Activated CD4-positive, alpha-beta T cell treated with anti-CD3 and anti-CD28 coated beads, Interleukin-2, amount 50 U/mL, for 1 hour (primary cell): ENCODE measurements around the gene SLC26A2.
"Not testable (repeated sequence)": the region's sequence is repeated elsewhere in the genome, so short reads cannot be mapped to it uniquely, and the experiment has no call there.

Source experiments
- DNase-seq: peaks from one replicate; pipeline ENCODE4 v3.0.0-alpha.2; 2020

Gene SLC26A2

GRCh38 chr5:149937610-149938009 is 22.9 kb upstream of the SLC26A2 start:
- no peak for DNase-seq

- DNase-seq: no peak
Observed at GRCh38 chr5:149938279-149938678, 22.3 kb upstream of the SLC26A2 start.

GRCh38 chr5:149938791-149939358 is 21.7 kb upstream of the SLC26A2 start:
- DNase-seq: no peak

- no peak for DNase-seq
Observed at GRCh38 chr5:149939546-149939945, 21.0 kb upstream of the SLC26A2 start.

GRCh38 chr5:149940077-149940574 is 20.4 kb upstream of the SLC26A2 start:
- no peak for DNase-seq

GRCh38 chr5:149940941-149941644 is 19.5 kb upstream of the SLC26A2 start:
- no peak for DNase-seq

GRCh38 chr5:149941795-149942194 is 18.8 kb upstream of the SLC26A2 start:
- DNase-seq: no peak

GRCh38 chr5:149942199-149942598 is 18.4 kb upstream of the SLC26A2 start:
- DNase-seq: no peak

- DNase-seq: not testable (repeated sequence)
Observed at GRCh38 chr5:149942741-149943169, 17.8 kb upstream of the SLC26A2 start.

- not testable (repeated sequence) for DNase-seq
Observed at GRCh38 chr5:149943177-149943949, 17.2 kb upstream of the SLC26A2 start.

GRCh38 chr5:149944666-149945065 is 15.9 kb upstream of the SLC26A2 start, which contains the start of gene PDE6A:
PDE6A (minus strand) TSS chr5:149944793; CDS start chr5:149944673, 120 bp downstream.
- no peak for DNase-seq

GRCh38 chr5:149946118-149946517 is 14.4 kb upstream of the SLC26A2 start:
- DNase-seq: no peak

GRCh38 chr5:149948993-149949392 is 11.6 kb upstream of the SLC26A2 start:
- no peak for DNase-seq

- no peak for DNase-seq
Observed at GRCh38 chr5:149951138-149951749, 9.3 kb upstream of the SLC26A2 start.

GRCh38 chr5:149953436-149954121 is 7.0 kb upstream of the SLC26A2 start:
- no peak for DNase-seq

- DNase-seq: no peak
Observed at GRCh38 chr5:149954798-149955197, 5.8 kb upstream of the SLC26A2 start.

- DNase-seq: no peak
Observed at GRCh38 chr5:149956685-149957084, 3.9 kb upstream of the SLC26A2 start.

- DNase-seq: no peak
Observed at GRCh38 chr5:149957855-149958254, 2.7 kb upstream of the SLC26A2 start.

- DNase-seq: peak; percentile 25
Observed at GRCh38 chr5:149959406-149960236, 937 bp upstream of the SLC26A2 start.

- no peak for DNase-seq
Observed at GRCh38 chr5:149961186-149961685, 678 bp downstream of the SLC26A2 start.

GRCh38 chr5:149961957-149962409 is 1.4 kb downstream of the SLC26A2 start:
- DNase-seq: no peak
